A549 (cell line): ENCODE measurements around the gene TSPEAR. TPM values are rescaled to one million over a fixed set of nuclear protein-coding genes. Genes with fewer than 3 reads are reported as not detected.

Experiments used
- ATAC-seq, 2 experiments: fragments of 200-7000 bp in 1 of 2; fragments of >200 bp in 1 of 2; cut with Nextera tagmentation in 1 of 2; cut with Tn5 transposase in 1 of 2; 3 replicates each; pipeline versions ENCODE4 v1.8.0 to v1.9.1; 2018 to 2020; ENCODE audit warnings: mild to moderate bottlenecking in 1 of 2, moderate library complexity in 1 of 2
- CTCF ChIA-PET: fragments of 300-600 bp; sonication (Branson Sonifier 250); formaldehyde crosslinking; extraction: SDS; loops from one replicate; lab custom pipeline; 2021; ENCODE audit warnings: antibody characterized with exemption, inconsistent platforms; lab: Yijun Ruan, JAX
- POLR2A ChIA-PET: fragments of 350-600 bp; formaldehyde crosslinking; extraction: SDS; loops from one replicate; lab custom pipeline; 2021; ENCODE audit warnings: antibody characterized with exemption, inconsistent platforms; lab: Yijun Ruan, JAX
- DNase-seq, 2 experiments: peaks; one replicate each; pipeline versions ENCODE4 v3.0.0 to v3.0.0-alpha.2; 2011 to 2016; ENCODE audit warnings: low read depth in 1 of 2, low spot score in 1 of 2
- FAIRE-seq: peaks from 2 replicates; lab custom pipeline; 2011; peaks lifted over from hg19 to GRCh38; lab: Jason Lieb, UNC
- H3K27ac ChIP-seq, 2 experiments: fragments of >200 bp; sonication (Bioruptor Twin); formaldehyde crosslinking; 3 replicates each; pipeline ENCODE4 v1.5.1; 2016 to 2017
- H3K4me1 ChIP-seq: fragments of >200 bp; sonication (Bioruptor Twin); formaldehyde crosslinking; 3 replicates; pipeline ENCODE4 v1.6.1; 2016
- H3K4me2 ChIP-seq: fragments of >200 bp; sonication (Bioruptor Twin); formaldehyde crosslinking; 3 replicates; pipeline ENCODE4 v1.6.1; 2016
- H3K4me3 ChIP-seq: fragments of >200 bp; sonication (Bioruptor Twin); formaldehyde crosslinking; 3 replicates; pipeline ENCODE4 v1.5.1; 2016
- H3K9me3 ChIP-seq: fragments of >200 bp; sonication (Bioruptor Twin); formaldehyde crosslinking; 3 replicates; pipeline ENCODE4 v1.6.1; 2016
- CHD2 ChIP-seq: fragments of 150-350 bp; IDR thresholded peaks from 2 replicates; pipeline ENCODE4 v1.6.1; 2014; ENCODE audit warnings: low read length; ENCODE audit not compliant: partially characterized antibody
- CHD4 ChIP-seq: fragments of 200-600 bp; sonication (generic); IDR thresholded peaks from 2 replicates; pipeline ENCODE4 v1.6.1; 2016; ENCODE audit warnings: antibody characterized with exemption, mild to moderate bottlenecking, borderline replicate concordance
- E2F6 ChIP-seq: IDR thresholded peaks from 2 replicates; pipeline ENCODE4 v1.6.1; 2012; ENCODE audit warnings: low read depth, borderline replicate concordance
- EHF ChIP-seq: fragments of 250-450 bp; sonication (Bioruptor Pico); IDR thresholded peaks from 2 replicates; pipeline ENCODE4 v1.5.0; 2020; ENCODE audit warnings: mild to moderate bottlenecking
- EHMT2 ChIP-seq: fragments of 200-600 bp; sonication (generic); IDR thresholded peaks from 2 replicates; pipeline ENCODE4 v1.6.1; 2016; ENCODE audit warnings: antibody characterized with exemption, low read depth, mild to moderate bottlenecking, moderate library complexity
- ELK1 ChIP-seq: fragments of 150-350 bp; IDR thresholded peaks from 2 replicates; pipeline ENCODE4 v1.6.1; 2014; ENCODE audit warnings: low read depth, mild to moderate bottlenecking, low read length
- ESRRA ChIP-seq: fragments of 150-350 bp; IDR thresholded peaks from 2 replicates; pipeline ENCODE4 v1.6.1; 2014; ENCODE audit warnings: mild to moderate bottlenecking, low read length, borderline replicate concordance
- HDAC2 ChIP-seq: fragments of 200-600 bp; sonication (generic); IDR thresholded peaks from 2 replicates; pipeline ENCODE4 v1.6.1; 2016
- HOXA7 ChIP-seq: fragments of 250-450 bp; sonication (Bioruptor Pico); IDR thresholded peaks from 2 replicates; pipeline ENCODE4 v1.5.0; 2020; ENCODE audit warnings: mild to moderate bottlenecking, moderate library complexity
- NPAS2 ChIP-seq: fragments of 250-450 bp; sonication (Bioruptor Pico); IDR thresholded peaks from 2 replicates; pipeline ENCODE4 v1.8.0; 2022; ENCODE audit warnings: mild to moderate bottlenecking, moderate library complexity, borderline replicate concordance
- PBX3 ChIP-seq: IDR thresholded peaks from 2 replicates; pipeline ENCODE4 v1.6.1; 2012
- POLR2AphosphoS2 ChIP-seq: conservative IDR thresholded peaks from 2 replicates; pipeline ENCODE4 v1.6.1; 2012; ENCODE audit warnings: low read length, improper control_type of control experiment, inconsistent platforms
- RARB ChIP-seq: fragments of 250-450 bp; sonication (Bioruptor Pico); IDR thresholded peaks from 2 replicates; pipeline ENCODE4 v1.8.0; 2021; ENCODE audit warnings: mild to moderate bottlenecking, moderate library complexity
- RCOR1 ChIP-seq: fragments of 150-350 bp; IDR thresholded peaks from 2 replicates; pipeline ENCODE4 v1.6.1; 2014; ENCODE audit warnings: antibody characterized with exemption, low read length, low read depth
- REST ChIP-seq: fragments of 200-600 bp; sonication (generic); IDR thresholded peaks from 2 replicates; pipeline ENCODE4 v1.6.1; 2016; ENCODE audit warnings: antibody characterized with exemption, mild to moderate bottlenecking, moderate library complexity
- RFX5 ChIP-seq: fragments of 450-650 bp; IDR thresholded peaks from 2 replicates; pipeline ENCODE4 v1.7.1; 2014; ENCODE audit warnings: antibody characterized with exemption, mild to moderate bottlenecking, moderate library complexity
- SMC3 ChIP-seq: fragments of >200 bp; sonication (Bioruptor Twin); formaldehyde crosslinking; IDR thresholded peaks from 3 replicates; pipeline ENCODE4 v1.6.1; 2018; ENCODE audit warnings: inconsistent platforms
- USF2 ChIP-seq: fragments of 450-650 bp; IDR thresholded peaks from 2 replicates; pipeline ENCODE4 v1.6.1; 2014; ENCODE audit warnings: antibody characterized with exemption
- ZSCAN20 ChIP-seq: fragments of 250-450 bp; sonication (Bioruptor Pico); IDR thresholded peaks from 2 replicates; pipeline ENCODE4 v1.8.0; 2022; ENCODE audit warnings: mild to moderate bottlenecking, moderate library complexity
- WGBS: methylation state at CpG from one replicate; pipeline ENCODE4 v1.1.6; 2017; ENCODE audit errors: missing lambda C conversion rate; 5-methylcytosine and 5-hydroxymethylcytosine counted together
- polyA plus RNA-seq, 4 experiments: library from polyadenylated mRNA; depleted of rRNA in 3 of 4; stranded (reverse); fragments of >200 nt; fragmentation: RNase III in 1 of 4; extraction: RNeasy Plus Mini Kit Qiagen cat#74134 plus additional on column Dnase treatment in 1 of 4; gene quantifications; 2 replicates in 3 of 4; 3 replicates in 1 of 4; pipeline ENCODE4 v1.2.3, GENCODE V29; 2011 to 2017

Gene TSPEAR
- polyA plus RNA-seq, 2 of the 4 experiments (the other 2 are of a cell fraction) = not detected

GRCh38 chr21:44735821-44736220, 24.4 kb upstream of the TSPEAR start:
- ChIA-PET CTCF (interaction anchor here (1.5 kb wide), 1 partner anchor 225 kb away, joined by 3 read pairs; no protein-coding TSS in a partner anchor), POLR2A (no interaction called here)
- FAIRE-seq = no peak
- Histone ChIP-seq H3K4me3 (no peak overlapping the region), H3K4me1 (peaks cover 12% of the 10 kb centered on the region), H3K9me3 (no peaks in the 10 kb centered on the region), H3K4me2 (no peak overlapping the region), H3K27ac (no peak overlapping the region)
- no peak for ATAC-seq
- no peak for TF ChIP-seq EHF (CRISPR knock-in tag)
- no peak for TF ChIP-seq HDAC2
- no peak for TF ChIP-seq RFX5
- no peak for TF ChIP-seq ZSCAN20 (CRISPR knock-in tag)
- no peak for TF ChIP-seq ESRRA
- TF ChIP-seq SMC3 = no peak
- TF ChIP-seq NPAS2 = no peak
- no peak for TF ChIP-seq RARB (CRISPR knock-in tag)
- TF ChIP-seq ELK1 = no peak
- TF ChIP-seq E2F6 = no peak
- TF ChIP-seq POLR2AphosphoS2 = no peak
- no peak for TF ChIP-seq USF2
- no peak for TF ChIP-seq CHD2
- no peak for TF ChIP-seq CHD4
- no peak for TF ChIP-seq PBX3
- no peak for TF ChIP-seq EHMT2
- no peak for TF ChIP-seq RCOR1
- no peak for DNase-seq
- WGBS = 77% methylated on average over 6 of the region's 6 CpGs

- Histone ChIP-seq H3K9me3 (no peaks in the 10 kb centered on the region), H3K4me3 (no peak overlapping the region), H3K4me1 (peaks cover 12% of the 10 kb centered on the region), H3K27ac (no peak overlapping the region), H3K4me2 (no peak overlapping the region)
- FAIRE-seq (no peak), DNase-seq (no peak), ATAC-seq (no peak)
- POLR2A ChIA-PET = no interaction called here
- CTCF ChIA-PET = no interaction called here
- 93% methylated on average over 11 of the region's 17 CpGs for WGBS
- TF ChIP-seq HOXA7 (CRISPR knock-in tag) (no peak), REST (no peak)
These were observed 23.5 kb upstream of the TSPEAR start for GRCh38 chr21:44734841-44735240.
